ENCODE results near the gene IGSF9.

DNA sequence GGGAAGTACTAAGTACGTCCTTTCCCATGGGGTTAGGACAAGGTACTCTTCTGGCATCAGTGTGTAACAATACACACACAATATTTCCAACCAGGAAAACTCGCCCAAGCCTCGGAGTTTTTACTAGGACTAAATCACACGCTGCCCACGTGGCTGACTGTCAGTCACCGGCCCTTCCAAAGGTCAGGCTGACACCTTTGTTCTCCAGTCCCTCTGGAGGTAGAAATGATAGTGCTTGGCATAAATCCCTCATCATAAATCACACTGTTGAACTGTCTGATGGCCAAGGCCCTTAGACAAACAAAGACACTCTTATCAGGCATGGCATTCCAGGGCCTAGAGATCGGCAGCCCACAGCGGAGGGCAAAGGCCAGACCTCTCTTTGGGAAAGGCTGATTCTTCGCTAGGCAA lies 25.5 kb upstream of the IGSF9 start:
- TF ChIP-seq CTCF (IDR thresholded peaks at IDR 0.05; ENCODE audit: low read depth, low read length), result no peak
- TF ChIP-seq POLR2A (IDR thresholded peaks at IDR 0.05; ENCODE audit: extremely low read depth, insufficient read length), result no peak
